GM19452 (cell line): ENCODE results near the gene SHH.
"Not testable (repeated sequence)": the region's sequence is repeated elsewhere in the genome, so short reads cannot be mapped to it uniquely, and the experiment has no call there.

ENCODE experiments used
- ATAC-seq: cut with Tn5 transposase; IDR thresholded peaks from one replicate; pipeline ENCODE4 v1.9.1; 2021; ENCODE audit not compliant: unreplicated experiment

Gene SHH

DNA sequence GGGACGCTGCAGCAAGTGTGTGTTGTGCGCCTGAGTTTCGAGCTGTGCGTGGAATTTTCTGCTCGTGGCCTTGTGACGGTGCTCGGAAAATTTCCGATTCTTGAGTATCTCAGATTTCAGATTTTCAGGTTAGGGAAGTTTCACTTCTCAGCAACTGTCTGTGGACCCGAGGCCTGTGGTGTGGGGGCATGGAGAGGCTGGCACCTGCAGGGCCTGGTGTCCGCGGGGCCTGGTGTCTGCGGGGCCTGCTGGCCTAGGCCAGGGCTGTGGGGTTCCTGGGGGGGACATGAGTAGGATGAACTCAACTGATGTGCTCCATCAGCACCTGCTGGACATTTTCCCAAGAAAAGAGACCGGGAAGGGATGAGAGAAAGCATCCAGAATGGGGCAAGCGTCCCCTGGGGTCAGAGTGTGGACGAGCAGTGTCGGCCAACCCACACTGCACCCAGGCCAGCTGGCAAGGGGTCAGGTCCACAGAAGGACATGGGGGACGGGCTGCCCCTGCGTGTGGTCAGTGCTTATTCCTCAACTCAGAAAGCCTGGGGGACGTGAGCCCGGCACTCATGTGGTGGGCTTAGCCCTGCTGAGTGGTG is 31.3 kb upstream of the SHH start:
- no peak for ATAC-seq

DNA sequence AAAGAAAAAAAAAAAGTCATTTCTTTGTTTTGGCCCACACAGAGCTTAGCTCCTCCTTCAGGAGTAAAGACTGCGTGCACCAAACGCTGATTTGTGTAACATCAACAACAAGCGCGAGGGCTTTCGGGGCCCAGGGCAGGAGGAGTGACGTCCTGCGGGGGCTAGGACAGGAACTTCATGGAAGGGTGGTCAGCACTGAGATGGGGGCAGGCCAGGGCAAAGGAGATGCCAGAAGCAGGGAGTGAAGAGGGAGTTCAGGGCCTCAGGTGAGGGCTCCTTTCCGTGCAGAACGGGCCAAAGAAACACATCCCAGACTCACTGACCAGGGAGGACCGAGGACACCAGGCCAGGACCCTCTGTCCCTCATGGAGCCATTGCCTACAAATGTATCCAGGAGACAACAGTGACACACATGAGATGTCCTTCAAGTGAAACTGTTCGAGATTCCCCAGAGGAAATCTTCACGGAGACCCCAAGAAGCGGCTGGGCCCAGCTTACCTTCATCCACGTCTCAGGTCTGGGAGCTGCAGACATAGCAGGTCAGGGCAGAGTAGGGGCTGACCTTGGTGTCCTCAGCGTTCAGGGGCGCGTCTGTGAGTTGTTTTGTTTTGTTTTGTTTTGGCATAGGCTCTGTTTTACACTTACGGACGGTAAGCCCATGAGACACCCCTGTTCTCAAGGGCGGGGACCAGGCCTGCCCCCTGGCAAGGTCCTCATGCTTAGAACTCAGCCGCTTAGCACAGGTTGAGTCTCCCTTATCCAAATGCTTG is 30.4 kb upstream of the SHH start:
- no peak for ATAC-seq

DNA sequence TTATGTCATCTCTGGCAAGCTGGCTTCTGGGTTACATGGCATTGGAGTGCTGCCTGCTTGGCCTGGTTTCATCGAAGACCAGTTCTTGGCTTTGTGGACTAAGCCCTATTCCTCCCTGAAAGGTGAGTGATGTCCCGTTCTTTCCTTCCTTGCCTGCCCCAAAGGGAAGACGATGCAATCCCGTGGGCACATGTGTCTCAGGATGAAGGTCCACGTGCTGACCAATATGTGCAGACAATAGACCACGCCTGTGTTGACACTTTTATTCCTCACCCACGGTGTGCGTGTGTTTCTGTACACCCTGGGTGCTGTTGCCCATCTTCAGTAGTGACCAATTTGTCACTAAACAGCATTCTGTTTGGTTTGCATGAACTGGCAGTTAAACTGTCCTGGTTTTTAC is 28.6 kb upstream of the SHH start:
- no peak for ATAC-seq

DNA sequence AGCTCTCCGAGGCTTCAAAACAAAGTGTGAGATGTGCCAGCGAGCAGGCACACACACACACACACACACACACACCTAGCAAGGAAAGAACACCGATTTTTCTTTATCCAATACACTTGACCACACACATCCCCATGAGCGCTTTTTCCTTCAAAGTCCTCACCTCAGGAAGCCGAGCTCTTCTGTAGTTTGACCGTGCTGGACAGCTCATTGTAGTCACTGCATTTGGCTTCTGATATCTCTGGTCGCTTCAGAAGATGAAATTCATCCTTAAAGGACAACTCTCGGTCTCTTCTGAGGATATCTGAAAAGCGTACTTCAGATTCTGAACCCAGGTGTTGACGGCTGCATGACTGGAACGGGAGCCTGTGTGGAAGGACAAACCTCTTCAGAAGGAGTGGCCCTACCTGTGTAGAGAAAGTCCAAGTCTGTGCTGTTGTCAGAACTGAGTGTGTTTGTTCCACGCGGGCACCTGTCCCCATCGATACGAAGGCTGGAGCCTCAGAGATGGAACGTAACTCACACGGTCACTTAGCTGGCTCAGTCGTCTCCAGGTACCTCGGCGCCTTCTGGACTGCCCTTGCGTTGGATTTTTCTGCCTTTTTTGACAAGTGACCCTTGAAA is 28.1 kb upstream of the SHH start:
- no peak for ATAC-seq

DNA sequence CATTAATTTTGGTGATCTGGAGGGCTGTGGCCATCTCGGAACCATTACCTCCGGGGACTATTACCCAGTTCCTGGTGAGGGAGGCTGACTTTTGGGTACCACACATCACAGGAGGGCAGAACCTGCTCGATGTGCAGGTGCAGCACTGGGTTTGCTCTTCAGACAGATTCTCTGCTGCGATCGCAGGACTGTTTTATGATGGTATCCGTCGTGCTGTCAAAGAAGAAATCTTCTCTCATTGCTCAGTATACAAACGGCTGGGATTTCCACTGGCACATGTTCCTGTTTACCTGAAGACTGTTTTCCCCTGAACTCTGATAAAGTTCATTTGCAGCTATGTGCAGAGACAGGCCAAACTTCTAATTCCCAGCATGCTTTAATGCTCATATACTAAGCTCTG is 27.2 kb upstream of the SHH start:
- ATAC-seq = no peak

DNA sequence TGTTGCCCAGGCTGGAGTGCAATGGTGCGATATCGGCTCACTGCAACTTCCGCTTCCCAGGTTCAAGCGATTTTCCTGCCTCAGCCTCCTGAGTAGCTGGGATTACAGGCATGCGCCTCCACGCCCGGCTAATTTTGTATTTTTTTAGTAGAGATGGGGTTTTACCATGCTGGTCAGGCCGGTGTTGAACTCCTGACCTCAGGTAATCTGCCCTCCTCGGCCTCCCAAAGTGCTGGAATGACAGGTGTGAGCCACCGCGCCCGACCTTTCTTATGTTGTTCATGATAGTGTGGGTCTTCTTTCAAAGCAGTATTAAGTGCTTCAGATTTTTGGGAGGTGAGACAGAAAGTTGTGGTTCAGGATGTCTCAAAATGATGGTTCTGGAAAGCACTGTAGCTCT is 26.0 kb upstream of the SHH start:
- ATAC-seq = not testable (repeated sequence)

DNA sequence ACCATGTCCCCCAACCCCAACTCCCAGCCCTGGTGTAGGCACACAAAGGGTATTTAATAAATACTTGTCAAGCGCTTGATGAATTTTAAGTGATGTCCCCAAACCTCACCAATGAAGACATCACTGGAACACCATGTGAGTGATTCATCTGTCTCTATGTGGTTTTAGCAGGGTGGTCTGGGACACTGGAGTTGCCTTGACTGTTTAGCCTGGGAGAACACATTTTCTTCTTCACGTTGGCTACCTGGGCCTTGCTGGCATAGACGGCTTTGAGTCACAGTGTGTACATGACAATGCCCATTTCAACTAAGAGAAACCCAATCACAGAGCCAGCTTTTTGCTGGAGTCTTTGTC is 24.8 kb upstream of the SHH start:
- no peak for ATAC-seq

DNA sequence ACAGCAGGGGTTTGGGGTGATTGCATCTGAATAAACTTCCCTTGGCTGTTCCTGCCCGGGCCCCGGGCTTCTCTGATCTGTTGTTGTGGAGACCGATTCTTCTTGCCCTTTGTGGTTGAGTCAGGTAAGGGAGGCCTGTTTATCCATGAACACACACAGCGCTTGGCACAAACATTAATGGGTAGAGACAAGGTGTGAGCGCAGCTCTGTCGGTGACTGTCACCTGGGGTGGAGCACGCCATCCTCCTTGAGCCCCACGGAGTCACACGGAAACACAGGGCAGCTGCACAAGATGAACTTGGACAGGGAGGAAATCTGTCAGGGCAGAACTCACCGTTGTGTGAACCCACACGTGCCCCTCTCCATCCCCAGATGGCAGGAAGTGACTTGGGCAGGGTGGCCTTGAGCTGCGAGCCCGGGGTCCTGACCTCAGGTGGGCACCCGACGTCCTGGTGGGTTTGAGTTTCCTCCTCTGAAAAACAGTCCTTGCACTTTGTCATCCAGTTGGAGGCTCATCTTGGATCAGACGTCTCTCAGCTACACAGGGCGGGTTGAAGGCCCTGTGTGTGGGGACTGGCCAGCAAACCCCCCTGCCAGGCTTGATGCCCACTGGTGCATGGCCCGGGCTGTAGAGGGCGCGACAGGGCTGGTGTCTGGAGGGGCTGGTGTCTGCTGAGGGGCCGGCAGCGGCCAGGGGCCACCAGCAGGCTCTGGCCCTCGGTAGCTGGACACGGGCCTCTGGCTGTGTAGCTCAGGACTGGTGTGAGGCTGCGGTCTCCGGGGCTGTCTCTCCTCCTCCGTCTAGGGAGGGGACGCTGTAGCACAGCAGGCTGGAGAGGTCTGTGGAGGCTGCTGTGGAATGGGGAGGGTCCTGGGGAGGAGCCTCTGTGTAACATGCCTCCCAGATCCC is 24.2 kb upstream of the SHH start:
- ATAC-seq = no peak

DNA sequence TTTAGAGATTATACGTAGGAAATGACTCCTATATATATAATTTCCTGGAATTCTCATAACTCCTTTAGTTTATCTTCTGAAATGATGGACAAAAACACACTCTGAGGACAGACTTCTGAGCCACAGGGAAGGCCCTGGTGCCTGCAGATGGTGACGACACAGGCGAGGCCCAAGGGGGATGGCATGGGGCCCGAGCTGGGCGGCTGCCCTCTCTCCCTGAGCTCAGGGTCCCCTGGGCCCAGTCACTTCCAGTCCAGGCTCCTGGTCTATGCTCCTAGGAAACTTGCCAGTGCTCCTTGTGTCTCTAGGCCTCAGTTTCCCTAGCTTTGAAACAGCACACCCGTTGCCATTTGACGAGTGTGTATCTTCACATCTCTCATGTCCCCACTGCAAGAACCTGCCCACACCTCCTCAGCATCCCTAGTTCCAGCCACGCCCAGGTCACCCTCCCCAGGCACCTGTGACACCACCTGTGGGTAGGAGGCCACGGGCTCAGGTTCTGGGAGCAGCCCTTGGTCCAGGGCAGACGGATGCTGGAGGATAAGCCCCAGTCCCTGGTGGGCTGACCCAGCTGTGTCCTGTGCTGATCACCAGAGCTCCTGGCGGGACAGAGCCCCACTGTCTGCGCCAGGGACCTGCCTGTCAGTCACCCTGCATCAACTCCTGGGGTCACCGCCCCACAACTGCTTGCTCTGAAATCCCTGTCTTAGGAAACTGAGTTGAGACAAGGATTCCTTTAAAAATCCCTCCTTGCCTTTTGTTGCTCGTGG is 23.4 kb upstream of the SHH start:
- ATAC-seq = no peak

DNA sequence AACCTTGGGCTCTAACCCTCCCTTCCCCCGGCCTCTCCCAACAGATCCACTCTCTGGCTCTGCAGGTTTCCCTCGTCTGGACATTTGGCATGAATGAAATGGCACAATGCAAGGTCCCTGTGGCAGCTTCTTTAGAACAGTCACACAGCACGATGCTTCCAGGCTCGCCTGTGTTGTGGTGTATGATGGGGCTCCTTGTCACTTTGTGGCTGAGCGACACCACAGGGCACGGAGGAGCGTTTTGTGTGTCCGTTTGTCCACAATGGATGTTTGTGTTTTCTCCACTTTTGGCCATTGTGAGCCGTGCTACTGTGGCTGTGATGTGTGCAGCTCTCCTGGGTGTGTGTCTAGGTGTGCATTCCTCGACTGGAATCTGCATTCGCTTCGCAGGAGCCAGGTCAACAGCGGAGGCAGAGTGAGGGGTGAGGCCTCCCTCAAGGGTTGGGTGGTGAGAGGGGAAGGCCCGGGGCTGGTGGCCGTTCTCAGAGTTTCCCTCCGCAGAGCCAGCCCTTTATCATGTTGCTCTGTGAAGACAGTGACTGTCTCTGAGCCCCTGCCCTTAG is 22.3 kb upstream of the SHH start:
- ATAC-seq = no peak

DNA sequence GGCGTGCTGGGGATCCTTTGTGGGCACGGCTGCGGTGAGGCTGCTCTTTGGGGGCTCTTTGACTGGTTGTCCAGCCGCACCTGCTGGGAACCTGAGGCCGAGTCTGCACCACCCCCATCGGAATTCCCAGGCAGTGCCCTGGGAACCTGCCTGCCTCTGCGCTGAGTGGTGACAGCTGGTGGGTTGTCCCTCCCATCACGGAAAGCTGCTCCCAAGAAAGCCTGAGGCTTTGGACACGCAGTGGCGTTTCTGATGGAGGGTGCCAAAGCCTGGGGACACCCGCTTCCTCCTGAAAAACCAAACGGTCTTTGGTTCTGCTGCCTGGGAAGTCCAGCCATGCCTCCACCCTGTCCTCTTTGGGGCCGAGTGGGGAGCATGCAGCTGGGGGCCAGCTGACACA is 21.4 kb upstream of the SHH start:
- ATAC-seq = no peak

DNA sequence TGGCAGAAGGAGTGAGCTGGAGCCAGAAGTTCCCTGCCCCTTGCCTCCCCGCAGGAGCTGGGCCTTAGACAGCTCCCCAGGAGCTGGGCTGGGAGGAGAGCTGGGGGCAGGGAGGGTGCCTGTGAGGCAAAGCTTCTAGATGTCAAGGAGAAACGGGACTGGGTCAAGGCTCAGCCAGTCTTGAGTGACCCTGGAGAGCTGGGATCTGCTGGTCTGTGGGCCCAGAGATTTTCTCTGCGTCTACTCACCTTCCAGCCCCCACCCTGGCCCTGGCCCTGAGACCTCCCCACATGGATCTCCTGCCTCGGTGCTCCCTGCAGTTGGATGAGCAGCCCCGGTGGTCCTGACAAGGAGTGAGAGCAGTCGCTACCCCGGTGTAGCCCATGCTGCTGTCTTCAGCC is 20.3 kb upstream of the SHH start:
- ATAC-seq = no peak

DNA sequence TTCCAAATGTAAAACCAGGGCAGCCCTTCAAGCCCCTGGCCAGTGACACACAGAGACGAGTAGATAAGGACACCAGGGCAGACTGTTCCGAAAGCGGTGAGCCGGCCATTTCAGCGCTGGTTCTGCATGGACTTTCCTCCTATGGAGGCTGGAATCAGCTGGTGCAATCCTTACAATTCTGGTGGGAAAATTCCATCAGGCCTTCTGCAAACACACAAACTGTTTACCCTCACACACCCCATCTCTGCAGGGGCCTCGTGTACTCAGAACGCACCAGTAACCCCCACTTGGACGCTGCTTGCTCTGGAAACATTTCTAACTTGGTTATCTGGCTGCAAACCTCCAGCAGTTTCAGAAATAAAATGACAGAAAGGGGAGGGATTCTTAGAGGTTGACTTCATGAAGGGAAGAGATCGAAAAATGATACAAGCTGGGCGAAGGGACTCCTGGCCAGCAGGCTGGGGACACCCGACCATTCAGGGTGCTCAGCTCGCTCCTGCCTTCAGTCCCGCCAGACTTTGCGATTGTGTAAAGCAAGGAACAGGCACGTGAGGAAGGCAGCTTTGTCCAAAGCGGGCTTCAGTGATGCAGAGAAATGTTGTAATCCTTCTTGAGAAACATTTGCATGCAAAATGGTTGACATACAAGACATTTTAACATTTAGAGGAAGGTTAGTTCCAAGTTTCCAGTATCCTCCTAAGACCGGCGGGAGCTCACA is 19.7 kb upstream of the SHH start:
- ATAC-seq = no peak

DNA sequence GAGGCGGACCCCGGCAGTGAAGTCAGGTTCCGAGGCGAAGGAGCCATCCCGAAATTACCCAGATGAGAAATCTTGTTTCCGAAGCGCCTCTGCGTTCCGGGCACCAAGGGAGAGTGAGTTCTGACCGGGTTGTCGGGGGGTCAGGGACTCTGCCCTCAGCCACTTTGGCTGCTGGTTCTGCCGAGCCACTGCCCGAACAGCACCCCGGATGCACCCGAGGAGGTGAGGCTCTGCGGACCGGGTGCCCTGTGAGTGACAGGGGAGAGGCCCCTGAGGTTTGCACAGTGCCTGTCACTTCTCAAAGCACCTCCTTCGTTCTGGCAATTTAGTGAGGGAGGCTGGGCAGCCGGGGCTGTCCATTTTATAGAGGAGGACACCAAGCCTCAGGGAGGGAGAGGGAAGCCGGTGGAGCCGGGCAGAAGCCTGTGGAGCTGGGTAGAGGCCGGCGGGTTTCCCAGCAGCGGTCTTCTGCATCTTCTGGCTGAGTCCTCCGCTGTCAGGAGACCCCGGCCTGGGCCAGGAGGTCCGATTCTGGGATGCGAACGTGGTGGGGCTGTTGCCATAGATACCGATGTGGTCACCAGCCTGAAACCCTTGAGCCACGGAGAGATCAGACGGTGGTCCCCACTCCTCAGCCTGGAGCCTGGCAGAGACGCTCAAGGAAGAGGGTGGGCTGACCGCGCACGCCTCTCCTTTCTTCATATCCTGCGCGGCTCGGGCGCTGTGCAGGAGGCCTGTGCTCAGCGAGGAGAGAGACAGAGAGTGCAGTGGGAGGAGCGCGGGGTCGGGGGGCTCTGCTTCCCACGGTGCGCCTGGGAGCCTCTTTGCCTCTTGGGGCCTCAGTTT is 18.9 kb upstream of the SHH start:
- ATAC-seq = no peak

DNA sequence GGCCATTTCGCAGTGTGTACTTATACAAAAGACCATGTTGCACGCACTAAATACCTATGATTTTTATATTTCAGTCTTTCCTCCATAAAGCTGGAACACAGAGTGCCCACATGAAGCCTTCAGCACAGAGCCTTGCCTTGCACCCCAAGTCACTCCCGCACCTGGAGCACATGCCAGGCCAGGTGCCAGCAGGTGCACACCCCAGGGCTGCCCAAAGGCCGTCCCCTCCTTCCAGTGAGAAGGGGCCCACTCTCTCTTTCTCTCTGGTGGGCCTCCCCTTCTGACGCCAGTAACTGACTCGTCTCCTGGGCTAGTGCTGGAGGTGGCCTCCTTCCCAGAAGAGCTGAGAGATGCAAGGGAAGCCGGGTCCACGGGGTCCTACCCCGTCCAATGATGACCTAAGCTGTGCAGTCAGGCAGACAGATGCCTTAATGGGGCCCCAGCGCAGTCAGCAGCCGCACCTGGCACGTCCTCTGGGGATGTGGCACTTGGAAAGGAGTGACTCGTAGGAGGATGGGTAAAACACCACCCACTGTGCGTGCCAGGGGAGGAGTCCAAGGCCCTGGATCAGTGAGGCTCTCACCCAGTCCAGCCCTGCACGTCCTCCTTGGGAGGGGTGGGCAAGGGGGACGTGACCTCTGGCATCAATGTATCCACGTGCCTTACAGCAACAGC is 17.7 kb upstream of the SHH start:
- ATAC-seq = no peak

DNA sequence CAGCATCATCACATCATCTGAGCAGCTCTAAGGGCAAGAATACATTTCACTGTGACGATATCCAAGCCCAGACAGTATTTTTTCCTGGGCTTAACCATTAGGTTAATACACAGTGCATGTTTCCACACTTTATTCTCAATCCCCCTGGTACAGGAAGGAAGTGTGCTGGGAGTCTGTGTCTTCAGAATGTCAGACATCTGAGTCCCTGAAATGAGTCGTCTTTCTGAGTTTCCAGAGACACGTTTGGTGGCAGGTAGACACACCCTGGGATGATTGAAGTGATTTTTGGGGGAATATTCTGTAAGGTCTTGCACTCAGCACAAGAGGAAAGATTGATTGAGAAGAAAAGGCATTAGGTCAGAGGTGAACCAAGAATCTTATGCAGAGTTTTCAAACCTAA is 13.1 kb upstream of the SHH start:
- ATAC-seq = no peak

DNA sequence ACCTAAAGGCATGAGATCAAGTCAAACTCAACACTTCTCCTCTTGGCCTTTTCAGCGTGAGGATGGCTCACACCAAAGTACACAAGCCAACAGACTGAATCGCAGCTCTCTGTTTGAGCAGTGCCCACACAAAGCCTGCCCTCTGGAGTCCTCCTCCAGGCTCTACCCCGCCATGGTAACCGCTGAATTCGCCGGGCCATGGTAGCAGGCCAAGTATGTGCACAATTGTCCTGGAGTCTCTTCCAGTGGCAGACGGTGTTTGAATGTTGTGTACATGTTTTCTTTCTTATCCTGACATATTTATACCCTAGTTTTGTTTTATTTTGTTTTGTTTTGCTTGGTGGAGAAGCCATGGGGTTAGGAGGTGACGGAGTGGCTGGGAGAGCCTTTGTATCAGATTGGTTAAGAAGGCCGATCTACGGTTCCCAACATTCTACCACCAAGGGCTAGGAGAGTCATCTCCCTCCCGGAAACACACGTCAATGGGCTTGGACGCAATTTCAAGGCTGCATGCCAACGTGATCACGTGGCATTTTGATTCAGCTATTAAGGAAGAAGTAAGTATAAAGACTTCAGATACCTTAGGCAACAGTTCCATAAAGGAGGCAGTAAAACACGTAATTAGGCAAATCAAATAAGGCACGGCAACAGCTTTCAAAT is 12.1 kb upstream of the SHH start:
- no peak for ATAC-seq

DNA sequence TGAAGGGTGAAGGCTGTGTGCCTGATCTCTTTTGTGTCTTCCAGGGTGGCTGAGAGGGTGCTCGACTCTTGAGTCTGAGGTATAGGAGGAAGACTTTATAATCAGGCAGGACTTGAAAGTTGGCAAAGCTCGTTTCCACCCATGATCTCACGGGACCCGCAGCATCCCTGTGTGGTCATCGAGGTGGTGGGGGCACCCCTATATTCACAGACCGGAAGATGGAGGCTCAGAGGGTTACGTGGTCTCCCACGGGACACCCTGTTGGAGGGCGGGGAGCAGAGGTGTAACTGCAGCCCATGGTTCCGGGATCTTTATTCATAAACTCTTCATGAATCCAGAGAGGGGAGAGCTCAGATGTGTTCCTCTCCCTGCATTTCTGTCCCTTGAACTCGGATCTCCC is 9.6 kb upstream of the SHH start:
- ATAC-seq = no peak
